Transverse colon (tissue), 3 donors: Measurements from ENCODE around the gene MSI2.

Experiments
- CTCF ChIP-seq, 5 experiments: fragments of 200-600 bp in 3 of 5; fragments of 450-650 bp in 2 of 5; sonication (generic) in 3 of 5; IDR thresholded peaks; 1 replicate in 2 of 5; 2 replicates in 3 of 5; pipeline ENCODE4 v1.5.1; 2016 to 2017; ENCODE audit warnings: antibody characterized with exemption in 5 of 5, inconsistent platforms in 3 of 5, mild to moderate bottlenecking in 2 of 5, moderate library complexity in 1 of 5
- POLR2A ChIP-seq: fragments of 450-650 bp; IDR thresholded peaks from one replicate; pipeline ENCODE4 v1.6.1; 2016; ENCODE audit warnings: antibody characterized with exemption, mild to moderate bottlenecking, moderate library complexity

GRCh38 chr17:57679906-57680695 is 423.8 kb downstream of the MSI2 start:
- TF ChIP-seq CTCF (IDR thresholded peaks at IDR 0.05) = no peak
- TF ChIP-seq POLR2A = no peak
